Measurements from ENCODE around the gene CARD19.

CARD19 gene

GRCh38 chr9:93111371-93112115 is 15.5 kb downstream of the CARD19 start:
- 0 out of 2 replicates have a peak, but pooled peaks cover 10% of the 10 kb centered on the region for H3K79me2 ChIP-seq (ENCODE audit: low read length)
- no peaks in the 10 kb centered on the region for H3K9me2 ChIP-seq (replicated peaks; ENCODE audit: insufficient read depth, low read length)
- no peak overlapping the region for H3K4me3 ChIP-seq (ENCODE audit: low read length)
- no peaks in the 10 kb centered on the region for H3K36me3 ChIP-seq (replicated peaks; ENCODE audit: insufficient read depth, low read length)
- H3K4me2 ChIP-seq (ENCODE audit: low read depth, low read length), result no peak overlapping the region
- no peaks in the 10 kb centered on the region for H3F3A ChIP-seq (ENCODE audit: insufficient read depth, low read length)
- no peak overlapping the region for H3K27ac ChIP-seq (ENCODE audit: low read length)
- no peak overlapping the region for H3K9ac ChIP-seq (ENCODE audit: low read length)
- H2AFZ ChIP-seq (ENCODE audit: low read length), result no peak overlapping the region
- H3K9me3 ChIP-seq (replicated peaks; ENCODE audit: insufficient read depth, low read length), result no peaks in the 10 kb centered on the region
- H4K20me1 ChIP-seq (ENCODE audit: insufficient read depth, low read length), result no peaks in the 10 kb centered on the region
- no peak for TF ChIP-seq EZH2phosphoT487 (IDR thresholded peaks at IDR 0.05; ENCODE audit: low read length)
- peaks cover 6% of the 10 kb centered on the region for H3K4me1 ChIP-seq (ENCODE audit: low read length)
- DNase-seq, result no peak
- no peaks in the 10 kb centered on the region for H3K27me3 ChIP-seq (replicated peaks; ENCODE audit: insufficient read depth, low read length)

- Histone ChIP-seq H2AFZ (ENCODE audit: low read length) (no peak overlapping the region), H3K4me1 (ENCODE audit: low read length) (peaks cover 6% of the 10 kb centered on the region), H3K9me3 (replicated peaks; ENCODE audit: insufficient read depth, low read length) (no peaks in the 10 kb centered on the region), H3K27ac (ENCODE audit: low read length) (no peak overlapping the region), H3K4me3 (ENCODE audit: low read length) (no peak overlapping the region), H3K4me2 (ENCODE audit: low read depth, low read length) (no peak overlapping the region), H3K79me2 (ENCODE audit: low read length) (0 out of 2 replicates have a peak, but pooled peaks cover 3% of the 10 kb centered on the region), H3F3A (ENCODE audit: insufficient read depth, low read length) (no peaks in the 10 kb centered on the region), H3K27me3 (replicated peaks; ENCODE audit: insufficient read depth, low read length) (no peaks in the 10 kb centered on the region), H3K36me3 (replicated peaks; ENCODE audit: insufficient read depth, low read length) (no peaks in the 10 kb centered on the region), H3K9ac (ENCODE audit: low read length) (no peak overlapping the region), H3K9me2 (replicated peaks; ENCODE audit: insufficient read depth, low read length) (no peaks in the 10 kb centered on the region), H4K20me1 (ENCODE audit: insufficient read depth, low read length) (no peaks in the 10 kb centered on the region)
- no peak for DNase-seq
- TF ChIP-seq EZH2 (optimal IDR thresholded peaks at IDR 0.05; ENCODE audit: low read depth, low read length) (no peak), EZH2phosphoT487 (IDR thresholded peaks at IDR 0.05; ENCODE audit: low read length) (no peak), CTCF (IDR thresholded peaks at IDR 0.05; ENCODE audit: low read length) (no peak)
Measured at GRCh38 chr9:93112116-93112863, 16.3 kb downstream of the CARD19 start.

GRCh38 chr9:93112864-93113389 is 16.9 kb downstream of the CARD19 start:
- Histone ChIP-seq H3K9me2 (replicated peaks; ENCODE audit: insufficient read depth, low read length) (no peaks in the 10 kb centered on the region), H3K27ac (ENCODE audit: low read length) (no peak overlapping the region), H3K4me1 (ENCODE audit: low read length) (peaks cover 6% of the 10 kb centered on the region), H3K9ac (ENCODE audit: low read length) (no peak overlapping the region), H2AFZ (ENCODE audit: low read length) (no peak overlapping the region), H4K20me1 (ENCODE audit: insufficient read depth, low read length) (no peaks in the 10 kb centered on the region), H3K4me3 (ENCODE audit: low read length) (no peak overlapping the region), H3K4me2 (ENCODE audit: low read depth, low read length) (no peak overlapping the region), H3K79me2 (ENCODE audit: low read length) (no peaks in the 10 kb centered on the region), H3K9me3 (replicated peaks; ENCODE audit: insufficient read depth, low read length) (no peaks in the 10 kb centered on the region), H3K27me3 (replicated peaks; ENCODE audit: insufficient read depth, low read length) (no peaks in the 10 kb centered on the region), H3F3A (ENCODE audit: insufficient read depth, low read length) (no peaks in the 10 kb centered on the region), H3K36me3 (replicated peaks; ENCODE audit: insufficient read depth, low read length) (no peaks in the 10 kb centered on the region)
- no peak for TF ChIP-seq EZH2phosphoT487 (IDR thresholded peaks at IDR 0.05; ENCODE audit: low read length)
- no peak for TF ChIP-seq CTCF (IDR thresholded peaks at IDR 0.05; ENCODE audit: low read length)
- no peak for TF ChIP-seq EZH2 (optimal IDR thresholded peaks at IDR 0.05; ENCODE audit: low read depth, low read length)
- DNase-seq, result no peak

Measured in MM.1S (cell line).